Astrocyte of the spinal cord (primary cell): ENCODE measurements around the gene DSCAM.

Experiments used
- DNase-seq: peaks from one replicate; pipeline ENCODE4 v3.0.0; 2011; ENCODE audit warnings: low read depth, low spot score
- H3K4me3 ChIP-seq: 2 replicates; pipeline ENCODE4 v1.5.1; 2011; ENCODE audit warnings: low read depth, mild to moderate bottlenecking, low read length, moderate library complexity
- in situ Hi-C: cut with HindIII; loops from 2 replicates; pipeline ENCODE4 v1.10.0; 2017; ENCODE audit warnings: low sequenced_read_pairs
- TF ChIP-seq, protein P1 (sequence below): IDR thresholded peaks from 2 replicates; pipeline ENCODE4 v1.5.1; 2012; ENCODE audit warnings: low read depth, mild to moderate bottlenecking, low read length, inconsistent platforms

DSCAM gene

GRCh38 chr21:39972976-39973770, 873.8 kb downstream of the DSCAM start:
- TF ChIP-seq, protein P1, sequence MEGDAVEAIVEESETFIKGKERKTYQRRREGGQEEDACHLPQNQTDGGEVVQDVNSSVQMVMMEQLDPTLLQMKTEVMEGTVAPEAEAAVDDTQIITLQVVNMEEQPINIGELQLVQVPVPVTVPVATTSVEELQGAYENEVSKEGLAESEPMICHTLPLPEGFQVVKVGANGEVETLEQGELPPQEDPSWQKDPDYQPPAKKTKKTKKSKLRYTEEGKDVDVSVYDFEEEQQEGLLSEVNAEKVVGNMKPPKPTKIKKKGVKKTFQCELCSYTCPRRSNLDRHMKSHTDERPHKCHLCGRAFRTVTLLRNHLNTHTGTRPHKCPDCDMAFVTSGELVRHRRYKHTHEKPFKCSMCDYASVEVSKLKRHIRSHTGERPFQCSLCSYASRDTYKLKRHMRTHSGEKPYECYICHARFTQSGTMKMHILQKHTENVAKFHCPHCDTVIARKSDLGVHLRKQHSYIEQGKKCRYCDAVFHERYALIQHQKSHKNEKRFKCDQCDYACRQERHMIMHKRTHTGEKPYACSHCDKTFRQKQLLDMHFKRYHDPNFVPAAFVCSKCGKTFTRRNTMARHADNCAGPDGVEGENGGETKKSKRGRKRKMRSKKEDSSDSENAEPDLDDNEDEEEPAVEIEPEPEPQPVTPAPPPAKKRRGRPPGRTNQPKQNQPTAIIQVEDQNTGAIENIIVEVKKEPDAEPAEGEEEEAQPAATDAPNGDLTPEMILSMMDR = no peak
- no peak overlapping the region for H3K4me3 ChIP-seq
- in situ Hi-C loops = no loop called here
- DNase-seq = no peak

GRCh38 chr21:39972471-39972870, 874.5 kb downstream of the DSCAM start:
- DNase-seq = no peak
- in situ Hi-C loops = no loop called here
- TF ChIP-seq, protein P1 = no peak

GRCh38 chr21:39971956-39972355, 875.0 kb downstream of the DSCAM start:
- no peak overlapping the region for H3K4me3 ChIP-seq
- in situ Hi-C loops = no loop called here
- DNase-seq = no peak
- TF ChIP-seq, protein P1 = no peak

More at GRCh38 chr21:39972471-39972870, 874.5 kb downstream of the DSCAM start:
- no peak overlapping the region for H3K4me3 ChIP-seq

DNA sequence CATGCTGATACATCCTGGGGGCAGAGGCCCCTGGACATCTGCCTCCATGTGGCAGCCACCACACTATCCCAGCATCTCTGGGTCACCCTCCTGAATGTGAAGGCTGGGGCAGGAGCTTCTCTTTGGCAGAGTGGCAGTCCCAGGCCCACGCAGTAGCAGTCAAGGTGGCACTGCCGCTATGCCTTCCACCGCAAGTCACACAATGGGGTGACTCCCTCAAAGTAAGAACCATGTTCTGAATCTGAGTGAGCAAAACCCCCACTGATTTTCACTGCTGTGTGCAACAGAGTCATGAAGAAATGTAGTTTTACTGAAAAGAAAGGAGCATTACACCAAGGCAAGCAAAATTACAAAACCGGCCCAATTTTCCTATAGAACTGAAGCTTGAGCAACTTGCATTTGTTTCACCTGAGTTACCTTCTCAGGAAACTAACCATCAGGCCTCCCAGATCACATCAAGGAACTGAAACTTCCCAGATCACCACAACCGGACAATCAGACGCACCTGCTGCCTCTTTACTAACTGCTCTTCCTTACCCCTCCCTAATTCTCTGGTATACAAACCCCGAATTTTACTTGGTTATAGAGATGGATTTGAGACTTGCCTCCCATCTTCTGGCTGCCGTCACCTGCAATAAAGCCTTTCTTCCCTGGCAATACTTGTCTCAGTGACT, 877.1 kb downstream of the DSCAM start:
- DNase-seq = no peak
- no peak overlapping the region for H3K4me3 ChIP-seq
- TF ChIP-seq, protein P1 = no peak
- in situ Hi-C loops = no loop called here

DNA sequence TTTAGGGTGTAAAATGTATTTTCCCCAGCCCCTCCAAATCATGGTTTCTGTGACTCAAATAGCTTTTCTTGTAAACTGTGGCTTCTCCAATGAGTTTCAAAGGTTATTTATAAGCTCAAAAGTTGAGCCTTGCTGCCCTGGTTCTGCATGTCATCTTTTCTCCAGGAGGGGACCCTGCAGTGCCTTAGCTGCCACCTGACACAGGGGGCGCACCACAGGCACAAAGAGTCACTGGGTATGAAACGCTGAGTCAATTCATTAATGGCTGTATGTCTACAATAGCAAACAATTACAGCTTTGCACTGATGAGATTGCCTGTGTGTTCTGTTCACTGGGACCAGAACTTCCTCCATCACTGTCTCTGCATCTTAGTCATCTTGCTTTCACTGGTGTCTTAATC, 878.9 kb downstream of the DSCAM start:
- no peak for DNase-seq
- in situ Hi-C loops = no loop called here
- TF ChIP-seq, protein P1 = no peak
- no peak overlapping the region for H3K4me3 ChIP-seq

DNA sequence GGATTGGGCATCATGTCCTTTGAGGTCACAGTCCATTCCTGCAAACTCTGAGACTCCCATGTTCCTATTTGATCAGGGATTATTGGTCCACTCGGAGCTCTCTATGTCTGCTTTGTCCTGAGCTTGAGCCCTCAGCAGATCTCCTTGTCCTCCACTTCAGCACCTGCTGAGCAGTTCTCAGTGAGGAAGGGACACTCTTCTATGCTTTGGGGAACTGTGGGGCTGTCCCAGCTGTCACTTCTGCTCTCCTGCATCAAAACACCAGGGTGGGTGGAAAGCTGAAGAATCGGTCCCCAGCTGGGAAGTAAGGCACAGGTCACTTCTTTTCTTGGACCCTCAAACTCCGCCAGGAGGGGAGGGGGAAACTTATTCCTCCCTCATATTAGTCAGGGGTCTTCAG, 880.2 kb downstream of the DSCAM start:
- no peak for DNase-seq
- TF ChIP-seq, protein P1 = no peak
- in situ Hi-C loops = no loop called here
- H3K4me3 ChIP-seq = no peak overlapping the region
